GM19468 (cell line): ENCODE results near the gene OFD1.

ENCODE experiments used
- ATAC-seq: cut with Tn5 transposase; IDR thresholded peaks from one replicate; pipeline ENCODE4 v1.9.1; 2021; ENCODE audit warnings: mild to moderate bottlenecking, moderate library complexity, moderate number of reproducible peaks; ENCODE audit not compliant: unreplicated experiment; ENCODE audit errors: extremely low read depth

The OFD1 gene, protein sequence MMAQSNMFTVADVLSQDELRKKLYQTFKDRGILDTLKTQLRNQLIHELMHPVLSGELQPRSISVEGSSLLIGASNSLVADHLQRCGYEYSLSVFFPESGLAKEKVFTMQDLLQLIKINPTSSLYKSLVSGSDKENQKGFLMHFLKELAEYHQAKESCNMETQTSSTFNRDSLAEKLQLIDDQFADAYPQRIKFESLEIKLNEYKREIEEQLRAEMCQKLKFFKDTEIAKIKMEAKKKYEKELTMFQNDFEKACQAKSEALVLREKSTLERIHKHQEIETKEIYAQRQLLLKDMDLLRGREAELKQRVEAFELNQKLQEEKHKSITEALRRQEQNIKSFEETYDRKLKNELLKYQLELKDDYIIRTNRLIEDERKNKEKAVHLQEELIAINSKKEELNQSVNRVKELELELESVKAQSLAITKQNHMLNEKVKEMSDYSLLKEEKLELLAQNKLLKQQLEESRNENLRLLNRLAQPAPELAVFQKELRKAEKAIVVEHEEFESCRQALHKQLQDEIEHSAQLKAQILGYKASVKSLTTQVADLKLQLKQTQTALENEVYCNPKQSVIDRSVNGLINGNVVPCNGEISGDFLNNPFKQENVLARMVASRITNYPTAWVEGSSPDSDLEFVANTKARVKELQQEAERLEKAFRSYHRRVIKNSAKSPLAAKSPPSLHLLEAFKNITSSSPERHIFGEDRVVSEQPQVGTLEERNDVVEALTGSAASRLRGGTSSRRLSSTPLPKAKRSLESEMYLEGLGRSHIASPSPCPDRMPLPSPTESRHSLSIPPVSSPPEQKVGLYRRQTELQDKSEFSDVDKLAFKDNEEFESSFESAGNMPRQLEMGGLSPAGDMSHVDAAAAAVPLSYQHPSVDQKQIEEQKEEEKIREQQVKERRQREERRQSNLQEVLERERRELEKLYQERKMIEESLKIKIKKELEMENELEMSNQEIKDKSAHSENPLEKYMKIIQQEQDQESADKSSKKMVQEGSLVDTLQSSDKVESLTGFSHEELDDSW

DNA sequence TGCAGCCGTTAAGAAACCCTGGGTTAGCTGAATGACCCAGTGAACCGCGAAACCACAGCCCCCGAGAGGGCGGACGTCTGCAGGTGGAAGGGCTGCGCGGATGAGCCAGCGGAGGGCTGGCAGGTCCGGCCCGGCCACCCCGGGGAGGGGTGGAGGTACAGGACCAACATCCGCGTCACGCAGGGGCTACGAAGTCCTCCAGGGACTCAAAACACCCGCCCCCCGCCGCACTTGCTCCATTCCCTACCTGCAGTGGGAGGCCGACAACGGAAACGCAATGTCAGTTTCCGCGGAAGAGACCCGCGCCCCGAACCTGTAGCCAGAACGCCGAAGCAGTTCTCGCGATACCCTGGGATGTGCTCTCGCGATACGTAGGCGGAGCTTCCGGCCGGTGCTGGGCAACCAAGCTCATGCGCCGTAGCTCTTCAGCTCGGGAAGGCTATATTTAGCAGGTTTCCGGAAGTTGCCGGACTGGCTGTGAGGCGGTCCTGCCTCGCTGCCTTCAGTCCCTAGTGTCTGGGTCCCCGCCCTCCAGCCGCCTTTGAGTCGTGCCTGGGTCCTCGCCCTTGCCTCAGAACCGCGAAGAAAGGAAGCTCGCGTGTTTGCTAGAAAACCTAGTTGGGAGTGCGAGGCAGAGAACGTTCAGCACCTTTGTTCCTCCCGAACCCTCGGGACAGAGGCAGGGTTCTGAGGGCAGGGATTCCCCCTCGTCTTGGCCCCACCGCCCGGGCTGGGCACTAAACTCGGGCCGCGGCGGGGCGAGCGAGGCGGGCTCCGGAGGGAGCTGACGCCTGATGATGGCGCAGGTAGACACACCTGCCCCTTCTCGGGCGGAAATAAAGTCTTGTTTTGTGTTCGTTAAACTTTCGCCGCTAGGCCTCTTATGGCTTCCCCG, at the start of gene OFD1, which contains the start of gene TRAPPC2:
Gene OFD1, plus strand, starts transcription at position 471 of the 895 bp plus-strand sequence. Its CDS starts 324 bp downstream, at position 795.
Gene TRAPPC2, minus strand, starts transcription at position 343 of the 895 bp plus-strand sequence. CDS start 14,657 bp downstream, outside the sequence.
- peak; percentile 87 for ATAC-seq

DNA sequence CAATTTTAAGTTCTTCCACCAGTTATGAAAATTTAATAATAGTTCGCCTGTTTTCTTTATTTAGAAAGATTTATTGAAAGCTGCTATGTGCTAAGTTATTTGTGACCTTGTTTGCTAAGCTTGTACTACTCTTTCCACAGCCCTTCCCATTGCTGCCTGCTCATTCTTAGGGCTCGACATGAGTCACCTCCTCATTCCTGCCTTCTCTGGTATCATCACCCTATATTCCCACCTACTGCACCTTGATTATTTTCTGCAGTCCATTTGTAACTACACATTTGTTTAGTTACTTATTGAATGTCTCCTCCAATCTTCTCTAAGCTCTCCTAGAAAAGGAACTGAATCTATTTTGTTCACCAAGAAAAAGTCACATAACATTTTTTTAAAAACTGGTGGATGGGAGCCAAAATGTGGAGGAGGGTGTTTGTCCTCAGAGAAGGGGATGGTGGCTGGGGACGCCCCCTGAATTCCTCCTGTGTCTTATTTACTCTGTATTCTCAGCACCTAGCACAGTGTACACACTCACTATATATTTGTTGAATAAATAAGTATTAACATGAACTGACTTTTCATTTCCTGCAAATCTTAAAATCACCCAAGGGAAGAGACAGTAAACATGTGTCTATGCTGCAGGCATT, 49.3 kb upstream of the OFD1 start:
- ATAC-seq: no peak

DNA sequence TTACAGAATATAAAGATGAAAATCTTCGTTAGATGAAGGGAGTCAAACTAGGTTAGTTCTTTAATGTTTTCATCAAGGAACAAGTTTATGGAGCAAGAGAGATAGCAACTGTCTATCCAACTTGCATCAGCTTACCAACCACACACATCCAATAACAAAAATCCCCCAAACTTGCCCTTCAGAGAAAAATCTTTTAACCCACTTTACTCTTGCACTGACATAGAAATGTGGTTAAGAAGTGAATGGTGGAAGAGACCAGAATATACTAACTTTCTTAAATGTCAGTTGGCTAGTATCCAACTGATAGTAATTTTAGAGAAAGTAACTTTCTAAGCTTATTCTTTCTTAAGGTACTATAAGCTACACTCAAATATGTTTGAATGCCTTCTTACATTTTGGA, 47.3 kb upstream of the OFD1 start:
- ATAC-seq: no peak

DNA sequence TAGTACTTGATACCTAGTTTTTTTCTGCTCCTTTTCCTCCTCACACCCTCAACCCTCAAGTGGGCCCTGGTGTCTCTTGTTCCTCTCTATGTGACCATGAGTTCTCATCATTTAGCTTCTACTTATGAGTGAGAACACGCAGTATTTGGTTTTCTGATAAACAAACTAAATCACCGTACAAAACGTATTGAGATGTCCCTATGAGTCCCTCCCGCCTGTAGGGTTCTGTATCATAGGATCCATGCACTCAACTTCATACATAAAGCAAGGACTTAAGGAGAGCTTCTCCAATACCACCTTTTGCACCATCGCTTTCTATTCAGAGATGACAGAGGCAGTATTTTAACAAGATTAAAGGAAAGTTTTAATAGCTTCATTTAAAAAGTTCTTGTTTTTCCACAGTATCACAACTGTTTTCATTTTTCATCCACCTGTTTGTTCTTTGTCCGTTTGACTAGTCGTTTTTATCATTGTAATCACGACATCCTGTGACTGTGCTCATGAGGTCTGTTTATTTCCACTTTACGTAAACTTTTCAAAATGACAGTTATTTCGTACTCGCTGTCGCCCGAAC, 46.1 kb upstream of the OFD1 start:
- ATAC-seq: no peak

DNA sequence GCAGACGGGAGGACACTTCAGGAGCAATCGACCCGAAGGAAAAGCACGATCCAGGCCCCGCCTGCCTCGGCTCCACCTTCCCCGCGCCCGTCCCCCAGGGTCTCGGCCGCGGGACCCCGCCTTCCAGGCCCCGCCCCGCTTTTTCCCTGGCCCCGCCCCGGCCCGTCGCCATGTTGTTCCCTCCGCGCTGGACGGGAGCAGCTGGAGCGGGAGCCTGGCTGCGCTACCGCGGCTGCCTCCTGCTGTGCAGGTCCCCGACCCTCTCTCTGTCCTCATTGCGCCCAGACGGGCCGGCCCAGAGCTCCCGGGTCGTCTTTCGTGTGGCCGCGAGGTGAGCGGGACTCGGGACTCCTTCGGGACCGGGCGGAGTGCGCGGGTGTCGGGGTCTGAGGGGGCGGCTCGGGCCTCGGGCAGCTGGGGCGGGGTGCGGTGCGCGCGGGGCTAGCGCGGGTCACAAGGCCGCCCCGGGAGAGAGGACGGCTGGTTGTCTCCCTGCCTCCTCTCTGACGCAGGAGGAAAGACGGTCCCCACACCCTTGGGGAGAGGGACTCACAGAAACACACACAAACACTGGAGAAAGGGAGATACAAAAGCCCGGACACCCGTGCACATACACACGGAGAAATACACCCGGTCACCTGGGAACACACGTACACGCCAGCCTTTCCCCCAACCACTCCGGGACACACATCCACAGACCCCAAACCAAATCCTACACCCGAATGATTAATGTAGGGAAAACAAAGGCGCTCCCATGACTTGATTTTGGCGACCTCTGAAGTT, 45.4 kb upstream of the OFD1 start, which contains the start of gene RAB9A:
Gene RAB9A, plus strand, starts transcription at position 171 of the 783 bp plus-strand sequence. CDS start 19,619 bp downstream, outside the sequence.
- ATAC-seq: peak; percentile 44

DNA sequence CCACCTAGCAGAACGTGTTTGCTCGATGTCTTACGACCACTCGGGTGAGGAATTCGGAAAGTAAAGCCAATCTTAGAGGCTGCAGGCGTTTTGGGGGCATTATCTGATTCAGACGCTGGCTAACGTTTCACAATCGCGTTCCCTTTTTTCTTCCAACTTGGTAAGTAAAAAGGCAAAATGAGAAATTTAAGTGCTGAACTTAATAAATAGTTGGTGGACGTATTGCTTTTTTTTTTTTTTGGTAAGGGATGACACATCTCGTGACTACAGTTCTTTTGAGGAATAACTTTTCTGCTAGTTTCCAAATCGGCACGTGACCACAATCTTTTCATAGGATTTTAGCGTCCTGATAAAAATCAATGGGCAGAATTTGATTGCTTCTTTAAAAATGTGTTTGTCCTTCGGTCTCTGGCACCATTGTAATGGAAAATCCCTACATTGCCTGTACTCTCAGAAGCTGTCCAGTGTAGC, 44.8 kb upstream of the OFD1 start:
- ATAC-seq: no peak

DNA sequence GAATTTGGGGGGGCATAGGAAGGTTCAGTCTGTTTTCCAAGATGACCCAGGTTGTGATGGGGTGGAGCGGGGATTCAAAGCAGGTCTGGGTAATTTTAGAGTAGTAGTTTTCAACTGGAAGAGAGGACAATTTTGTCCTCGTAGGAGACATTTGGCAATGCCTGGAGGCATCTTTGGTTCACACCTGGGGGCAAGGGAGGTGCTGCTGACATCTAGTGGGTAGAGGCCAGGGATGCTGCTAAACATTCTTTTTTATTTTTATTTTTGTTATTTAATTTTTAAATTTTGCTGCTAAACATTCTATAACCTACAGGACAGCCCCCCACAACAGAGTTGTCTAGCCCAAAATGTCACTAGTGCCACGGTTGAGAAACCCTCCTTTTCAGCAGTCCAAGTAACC, 43.7 kb upstream of the OFD1 start:
- ATAC-seq: no peak

DNA sequence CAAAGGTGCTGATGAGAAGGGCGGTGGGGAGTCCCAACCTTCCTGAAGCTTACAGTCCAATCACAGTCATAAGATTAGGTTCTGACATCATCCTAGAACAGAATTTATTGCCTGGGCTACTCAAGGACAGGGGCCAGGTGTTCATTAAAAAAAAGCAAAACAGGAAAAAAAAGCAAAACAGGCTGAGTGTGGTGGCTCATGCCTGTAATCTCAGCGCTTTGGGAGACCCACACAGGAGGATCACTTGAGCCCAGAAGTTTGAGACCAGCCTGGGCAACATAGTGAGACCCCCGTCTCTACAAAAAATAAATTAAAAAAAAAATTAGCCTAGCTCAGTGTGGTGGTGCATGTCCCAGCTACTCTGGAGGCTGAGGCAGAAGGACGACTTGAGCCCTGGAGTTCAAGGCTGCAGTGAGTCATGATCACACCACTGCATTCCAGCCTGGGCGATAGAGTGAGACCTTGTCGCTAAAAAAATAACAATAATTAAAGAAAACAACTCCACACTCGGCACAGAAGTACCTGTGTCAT, 42.6 kb upstream of the OFD1 start:
- ATAC-seq: no peak

DNA sequence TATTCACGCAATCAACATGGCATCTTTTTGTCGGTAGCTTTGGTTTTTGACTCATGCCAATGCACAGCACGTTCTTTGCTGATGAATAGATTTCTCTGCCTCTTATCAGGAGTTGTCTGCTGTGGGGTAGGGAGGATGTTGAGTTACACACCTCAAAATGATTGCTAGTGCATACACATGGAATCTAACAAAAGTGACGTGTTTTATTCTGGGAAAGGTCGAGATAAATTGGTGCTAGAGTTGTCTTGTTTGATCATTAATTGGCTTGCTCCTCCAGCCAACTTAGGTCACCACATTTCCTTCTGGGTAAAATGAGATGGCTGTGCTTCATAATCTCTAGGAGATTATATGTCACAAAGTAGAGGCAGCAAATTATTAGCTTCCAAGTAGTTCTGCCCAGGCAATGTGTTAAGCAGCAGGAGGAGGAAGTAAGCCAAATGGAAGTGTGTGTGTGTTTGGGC, 41.7 kb upstream of the OFD1 start:
- no peak for ATAC-seq

DNA sequence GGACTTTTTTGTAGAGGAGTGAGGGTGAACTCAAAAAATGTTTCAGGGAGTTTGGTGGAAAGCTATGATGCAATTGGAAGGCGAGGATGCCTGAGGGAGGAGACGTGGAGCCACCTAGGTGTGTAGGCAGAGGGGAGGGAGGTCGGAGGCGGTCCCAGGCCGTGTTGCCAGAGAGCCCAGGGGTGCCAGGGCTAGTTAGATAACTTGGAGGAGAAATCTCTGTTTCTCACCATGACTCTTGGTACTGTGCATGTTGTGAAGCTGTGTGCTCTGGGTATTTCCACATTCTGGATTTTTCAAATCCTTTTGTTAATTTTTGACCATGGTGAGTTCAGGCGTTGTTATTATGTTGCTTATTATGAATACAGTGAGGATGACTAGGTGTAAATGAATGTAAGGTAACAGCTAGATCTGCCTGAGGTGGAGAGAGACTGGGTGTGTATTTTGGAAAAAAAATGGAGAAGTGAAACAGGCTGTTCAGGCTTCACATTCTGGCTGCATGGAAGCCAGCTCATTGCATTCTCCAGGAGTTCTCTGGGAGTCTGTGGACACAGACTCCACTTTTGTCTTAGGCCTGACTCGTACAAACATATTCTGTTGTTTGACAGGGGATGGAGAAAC, 41.1 kb upstream of the OFD1 start:
- ATAC-seq: no peak

DNA sequence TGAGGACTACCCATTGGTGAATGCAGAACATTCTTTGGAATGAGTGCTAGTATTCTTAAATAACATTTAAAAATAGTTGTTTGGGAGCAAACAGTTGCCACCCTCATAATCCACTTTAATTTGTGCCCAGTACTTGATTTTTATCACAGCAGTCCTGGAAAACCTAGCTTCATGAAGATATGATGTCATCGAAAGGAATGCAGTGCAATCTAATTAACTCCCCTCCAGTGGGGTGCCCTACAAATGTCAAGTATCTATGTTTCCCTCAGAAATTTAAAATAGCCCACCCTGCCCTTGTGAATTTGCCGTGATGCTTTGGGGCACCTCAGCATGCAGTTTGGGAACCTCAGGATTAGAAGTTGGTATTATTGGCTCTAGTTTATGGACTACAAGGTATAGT, 40.2 kb upstream of the OFD1 start:
- ATAC-seq: no peak

DNA sequence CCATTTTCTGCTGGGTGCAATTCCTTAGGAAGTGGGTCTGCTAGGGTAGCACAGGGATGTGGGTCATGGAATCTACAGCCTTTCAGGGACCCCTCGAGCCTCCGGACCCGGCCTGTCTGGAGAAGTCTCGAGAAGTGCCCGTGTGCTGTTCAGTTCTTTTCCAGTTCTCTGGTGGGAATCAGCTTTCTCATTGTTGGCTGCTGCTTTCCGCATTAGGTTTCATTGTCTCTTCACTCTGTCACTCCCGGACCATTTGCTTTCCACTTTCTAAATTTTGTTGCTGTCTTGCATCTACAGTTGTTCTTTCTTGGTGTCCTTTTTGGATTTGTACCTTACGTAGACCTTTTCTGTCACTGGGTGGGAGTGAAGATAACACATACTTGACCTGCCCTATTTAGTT, 39.6 kb upstream of the OFD1 start:
- no peak for ATAC-seq

DNA sequence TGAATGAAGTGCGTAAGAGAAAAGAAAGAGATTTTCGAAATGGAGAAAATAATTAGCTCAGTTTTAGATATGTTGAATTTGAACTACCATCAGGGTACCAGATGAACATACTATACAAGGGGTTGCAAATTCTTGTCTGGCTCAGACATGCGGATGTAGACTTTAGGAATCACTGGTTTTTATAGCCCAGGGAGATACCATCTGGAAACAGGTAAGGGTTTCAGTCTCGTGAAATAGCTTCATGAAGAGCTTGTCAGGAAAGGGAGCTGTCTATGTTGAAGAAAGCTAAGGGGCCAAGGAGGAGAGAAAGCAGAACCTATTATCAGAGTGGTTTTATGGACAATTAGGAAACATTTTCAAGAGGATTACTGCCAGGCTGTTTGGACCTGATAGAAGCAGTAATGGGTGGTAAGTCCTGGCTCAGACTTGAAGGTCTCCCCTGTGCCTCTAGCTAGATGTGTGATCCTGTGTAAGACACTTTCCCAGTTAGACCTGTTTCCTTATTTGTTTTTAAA, 38.9 kb upstream of the OFD1 start:
- no peak for ATAC-seq

DNA sequence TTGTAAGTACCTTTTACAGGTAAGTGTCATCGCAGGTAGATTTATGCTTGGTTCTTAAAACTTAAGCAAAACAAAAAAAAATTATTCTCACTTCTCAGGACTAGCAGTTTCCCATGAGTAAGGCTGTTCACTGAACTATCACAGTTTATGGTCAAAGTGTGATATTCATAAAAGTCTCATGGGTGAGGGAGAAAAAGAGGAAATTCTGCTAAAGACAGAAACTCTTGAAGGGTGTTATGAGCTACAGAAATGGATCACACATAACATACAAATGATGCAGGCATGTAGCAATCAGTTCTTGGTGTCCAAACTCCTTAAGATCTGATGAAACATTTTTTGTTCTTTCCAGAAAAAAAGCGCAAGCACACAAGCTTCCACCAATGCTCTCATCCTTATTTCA, 37.1 kb upstream of the OFD1 start:
- peak; percentile 39 for ATAC-seq

DNA sequence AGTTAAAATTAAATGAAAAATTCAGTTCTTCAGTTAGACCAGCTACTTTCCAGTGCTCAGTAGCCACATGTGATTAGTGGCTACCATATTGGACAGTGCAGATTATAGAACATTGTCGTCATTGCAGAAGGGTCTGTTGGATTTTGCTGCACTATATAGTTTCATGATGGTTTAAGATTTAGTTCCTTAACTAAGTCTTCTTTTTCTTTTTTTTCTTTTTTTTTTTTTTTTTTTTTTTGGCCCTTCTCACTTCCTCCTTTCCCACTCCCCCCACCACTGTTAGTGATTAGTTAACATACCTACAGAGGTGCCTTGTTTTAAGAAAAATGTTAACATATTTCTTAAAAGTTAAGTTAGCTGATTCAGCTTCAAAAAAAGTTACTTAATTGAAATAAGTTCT, 36.6 kb upstream of the OFD1 start:
- ATAC-seq: no peak

DNA sequence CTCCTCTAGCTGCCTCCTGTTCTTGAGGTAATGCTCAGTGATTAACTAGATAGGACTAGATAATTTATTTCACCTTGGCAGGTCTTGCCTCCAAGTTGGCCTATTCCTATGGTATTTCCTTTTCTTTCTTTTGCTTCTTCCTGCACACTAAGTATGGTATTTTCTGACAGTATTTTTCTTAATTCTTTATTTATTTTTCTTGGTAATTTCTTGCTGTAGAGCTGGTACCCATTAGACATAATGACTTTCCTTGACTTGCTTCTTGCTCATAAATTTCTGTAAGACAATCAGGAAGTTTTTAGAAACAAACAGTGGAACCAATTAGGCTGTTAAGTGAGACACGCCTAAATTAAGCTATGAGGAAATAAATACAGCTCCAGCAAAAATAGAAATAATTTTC, 36.1 kb upstream of the OFD1 start:
- no peak for ATAC-seq

DNA sequence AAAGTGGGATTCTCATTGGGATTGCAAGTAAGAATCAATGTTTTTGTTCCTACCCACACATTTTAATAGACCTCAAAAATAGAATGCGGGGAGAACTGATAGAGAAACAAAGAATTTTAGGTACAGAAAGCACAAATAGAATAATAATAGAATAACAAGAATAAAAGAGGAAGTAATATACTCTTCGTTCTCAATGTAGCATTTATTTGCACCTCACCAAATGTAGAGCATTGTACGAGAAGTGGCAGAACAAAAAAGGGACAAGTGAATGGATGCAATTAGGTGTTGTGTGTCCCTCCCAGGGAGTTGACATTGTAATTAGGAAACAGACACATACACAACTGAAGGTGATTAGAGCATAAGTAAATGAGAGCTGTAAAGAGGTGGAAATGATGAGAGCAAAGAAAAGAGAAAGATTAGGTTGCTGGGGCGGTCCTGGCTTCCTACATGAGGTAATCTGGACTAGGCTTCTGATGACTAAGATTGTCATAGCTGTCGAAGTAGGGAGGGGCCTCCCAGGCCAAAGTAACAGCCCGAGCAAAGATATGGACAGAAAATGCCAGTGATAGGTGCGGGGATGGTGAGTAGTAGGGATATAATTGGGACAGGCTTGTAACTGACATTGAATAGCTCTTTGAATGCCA, 35.2 kb upstream of the OFD1 start:
- no peak for ATAC-seq
